NK-92 treated with Interleukin-12 subunit alpha and Interleukin-12 subunit beta, amount 100 ng/mL, for 24 hours (cell line): Measurements from ENCODE around the gene LMF1.

Source experiments
- DNase-seq: peaks from one replicate; lab custom pipeline; 2025; lab: John Stamatoyannopoulos, UW

The LMF1 gene

GRCh38 chr16:881219-882097 lies 89.3 kb downstream of the LMF1 start:
- DNase-seq: no peak

- DNase-seq: no peak
These were observed 90.2 kb downstream of the LMF1 start for GRCh38 chr16:880471-881171.

- no peak for DNase-seq
These were observed 90.8 kb downstream of the LMF1 start for GRCh38 chr16:879986-880385.

GRCh38 chr16:879461-879861 lies 91.3 kb downstream of the LMF1 start:
- DNase-seq: no peak

GRCh38 chr16:878886-879285 lies 91.9 kb downstream of the LMF1 start:
- DNase-seq: no peak

- no peak for DNase-seq
These were observed 92.6 kb downstream of the LMF1 start for GRCh38 chr16:878072-878784.

GRCh38 chr16:877242-878071 lies 93.3 kb downstream of the LMF1 start:
- no peak for DNase-seq

GRCh38 chr16:876523-877241 lies 94.1 kb downstream of the LMF1 start:
- no peak for DNase-seq

- no peak for DNase-seq
These were observed 94.8 kb downstream of the LMF1 start for GRCh38 chr16:876041-876335.

- DNase-seq: no peak
These were observed 95.4 kb downstream of the LMF1 start for GRCh38 chr16:875182-876040.

GRCh38 chr16:874366-875181 lies 96.2 kb downstream of the LMF1 start:
- DNase-seq: no peak

GRCh38 chr16:873889-874288 lies 96.9 kb downstream of the LMF1 start:
- DNase-seq: no peak

- no peak for DNase-seq
These were observed 97.5 kb downstream of the LMF1 start for GRCh38 chr16:873243-873661.

- no peak for DNase-seq
These were observed 98.1 kb downstream of the LMF1 start for GRCh38 chr16:872436-873242.

- DNase-seq: no peak
These were observed 99.0 kb downstream of the LMF1 start for GRCh38 chr16:871562-872345.

- DNase-seq: no peak
These were observed 99.8 kb downstream of the LMF1 start for GRCh38 chr16:870856-871561.
